Measurements from ENCODE around the gene CFAP43.

DNA sequence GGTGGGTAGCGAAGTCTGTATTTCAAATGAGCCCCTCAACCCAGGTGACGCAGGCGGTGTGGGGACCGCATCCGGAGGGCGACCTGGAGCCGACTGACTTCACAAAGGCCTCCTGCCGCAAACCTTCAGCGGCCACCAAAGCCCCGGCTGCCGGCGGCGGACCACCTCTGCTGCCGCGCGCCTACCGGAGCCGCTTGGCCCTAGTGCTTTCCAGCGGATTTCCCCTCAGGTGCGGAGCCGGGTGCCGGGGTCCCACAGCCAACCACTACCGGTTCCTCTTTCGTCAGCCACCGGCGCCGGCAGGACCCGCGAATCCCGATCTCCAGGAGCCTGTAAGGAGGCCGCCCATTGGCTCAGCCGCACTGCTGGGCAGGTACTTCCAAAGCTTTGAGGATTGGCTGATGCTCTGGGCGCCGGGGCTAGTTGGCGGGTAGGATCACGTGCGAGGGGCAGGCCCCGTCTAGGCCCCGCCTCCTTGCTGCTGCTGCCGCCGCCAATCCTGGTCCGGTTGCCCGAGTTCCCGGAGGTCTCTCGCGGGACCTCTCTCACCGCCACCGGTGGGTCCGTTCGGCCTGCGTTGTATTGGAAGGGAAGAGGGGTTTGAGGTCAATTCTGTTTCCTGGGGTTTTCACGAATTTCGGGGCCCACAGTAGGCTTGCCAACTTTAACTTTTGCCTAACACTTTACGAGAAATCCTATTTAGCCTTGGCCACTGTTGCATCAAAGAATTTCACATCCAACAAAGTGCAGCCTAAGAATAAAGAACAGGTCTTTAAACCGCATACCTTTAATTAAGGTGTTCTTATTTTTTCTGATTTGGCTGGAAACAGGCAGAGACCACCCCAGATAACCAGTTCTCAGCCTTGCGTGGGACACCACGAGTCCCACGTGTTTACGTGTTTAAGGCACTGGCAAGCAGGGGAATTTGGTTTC is 36.8 kb upstream of the CFAP43 start, which contains the start of gene GSTO2:
- TF ChIP-seq, protein P1, sequence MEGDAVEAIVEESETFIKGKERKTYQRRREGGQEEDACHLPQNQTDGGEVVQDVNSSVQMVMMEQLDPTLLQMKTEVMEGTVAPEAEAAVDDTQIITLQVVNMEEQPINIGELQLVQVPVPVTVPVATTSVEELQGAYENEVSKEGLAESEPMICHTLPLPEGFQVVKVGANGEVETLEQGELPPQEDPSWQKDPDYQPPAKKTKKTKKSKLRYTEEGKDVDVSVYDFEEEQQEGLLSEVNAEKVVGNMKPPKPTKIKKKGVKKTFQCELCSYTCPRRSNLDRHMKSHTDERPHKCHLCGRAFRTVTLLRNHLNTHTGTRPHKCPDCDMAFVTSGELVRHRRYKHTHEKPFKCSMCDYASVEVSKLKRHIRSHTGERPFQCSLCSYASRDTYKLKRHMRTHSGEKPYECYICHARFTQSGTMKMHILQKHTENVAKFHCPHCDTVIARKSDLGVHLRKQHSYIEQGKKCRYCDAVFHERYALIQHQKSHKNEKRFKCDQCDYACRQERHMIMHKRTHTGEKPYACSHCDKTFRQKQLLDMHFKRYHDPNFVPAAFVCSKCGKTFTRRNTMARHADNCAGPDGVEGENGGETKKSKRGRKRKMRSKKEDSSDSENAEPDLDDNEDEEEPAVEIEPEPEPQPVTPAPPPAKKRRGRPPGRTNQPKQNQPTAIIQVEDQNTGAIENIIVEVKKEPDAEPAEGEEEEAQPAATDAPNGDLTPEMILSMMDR (IDR thresholded peaks at IDR 0.05; ENCODE audit: poor library complexity), result no peak
- TF ChIP-seq EZH2phosphoT487 (IDR thresholded peaks at IDR 0.05; ENCODE audit: low read depth, severe bottlenecking, unreplicated experiment) (no peak), EZH2 (IDR thresholded peaks at IDR 0.05; ENCODE audit: borderline replicate concordance) (no peak)

All from hepatocyte (in vitro differentiated cells).